ENCODE data around the gene RBM17. TPM values are rescaled to one million over a fixed set of nuclear protein-coding genes. Genes with fewer than 3 reads are reported as not detected.
"Not testable (repeated sequence)": the region's sequence is repeated elsewhere in the genome, so short reads cannot be mapped to it uniquely, and the experiment has no call there.

Gene RBM17
- total RNA-seq, 1 donor from 2014 or later = 90.8 TPM

GRCh38 chr10:6098156-6098555 is 9.3 kb downstream of the RBM17 start:
- Histone ChIP-seq H3K4me1 (peaks cover 36% of the 10 kb centered on the region), H3K27me3 (ENCODE audit: low read depth) (no peaks in the 10 kb centered on the region), H3K36me3 (peaks cover 65% of the 10 kb centered on the region), H3K9me3 (no peaks in the 10 kb centered on the region), H3K4me3 (no peak overlapping the region), H3K27ac (no peak overlapping the region)
- DNase-seq (no peak), ATAC-seq (no peak)
- intact Hi-C loops (cut with DNase I) = no loop called here
- TF ChIP-seq CTCF (IDR thresholded peaks at IDR 0.05) = no peak

DNA sequence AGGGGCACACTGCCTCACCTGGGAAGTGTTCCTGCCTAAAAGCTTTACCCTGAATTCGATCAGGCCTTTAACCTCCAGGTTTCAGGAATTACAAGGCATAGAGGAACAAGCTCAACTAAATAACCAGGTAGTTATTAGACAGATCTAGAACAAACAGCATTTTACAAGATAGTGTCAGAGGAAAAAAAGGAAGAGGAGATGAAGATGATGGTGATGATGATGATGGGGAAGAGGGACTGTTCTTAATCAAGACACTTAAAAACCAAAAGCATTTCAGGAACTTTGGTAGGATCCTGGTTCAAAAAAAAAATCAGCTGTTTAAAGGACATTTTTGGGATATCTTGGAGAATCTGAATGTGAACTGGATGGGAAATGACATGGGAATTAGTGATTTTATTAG is 11.5 kb downstream of the RBM17 start:
- Histone ChIP-seq H3K27me3 (ENCODE audit: low read depth) (no peaks in the 10 kb centered on the region), H3K27ac (no peak overlapping the region), H3K4me3 (no peak overlapping the region), H3K9me3 (no peaks in the 10 kb centered on the region), H3K4me1 (peaks cover 15% of the 10 kb centered on the region), H3K36me3 (peaks cover 85% of the 10 kb centered on the region)
- no peak for DNase-seq
- ATAC-seq = no peak
- TF ChIP-seq CTCF (IDR thresholded peaks at IDR 0.05) = no peak
- intact Hi-C loops (cut with DNase I) = no loop called here

GRCh38 chr10:6101181-6101580 is 12.3 kb downstream of the RBM17 start:
- Histone ChIP-seq H3K4me3 (no peak overlapping the region), H3K36me3 (peaks cover 93% of the 10 kb centered on the region), H3K9me3 (no peaks in the 10 kb centered on the region), H3K27ac (no peak overlapping the region), H3K27me3 (ENCODE audit: low read depth) (no peaks in the 10 kb centered on the region), H3K4me1 (peaks cover 7% of the 10 kb centered on the region)
- no peak for DNase-seq
- intact Hi-C loops (cut with DNase I) = no loop called here
- no peak for TF ChIP-seq CTCF (IDR thresholded peaks at IDR 0.05)
- no peak for ATAC-seq

DNA sequence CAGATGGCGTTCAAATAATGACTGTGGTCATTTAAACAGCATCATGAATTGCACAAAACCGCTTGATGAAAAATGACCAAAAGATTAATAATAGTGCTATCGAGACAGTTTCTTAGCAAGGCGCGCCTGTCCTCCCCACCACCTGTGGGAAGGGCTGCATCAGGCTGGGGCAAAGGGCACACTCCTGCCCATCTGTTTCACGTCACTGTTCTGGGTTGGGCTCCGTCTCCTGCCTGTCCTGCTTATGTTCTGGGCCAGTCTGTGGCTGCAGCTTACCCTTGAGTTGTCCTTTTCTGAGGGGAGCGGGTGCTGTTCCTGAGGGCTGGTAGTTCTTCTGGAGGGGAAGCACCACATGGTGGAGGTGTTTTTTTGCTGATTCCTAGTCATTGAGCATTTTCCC is 13.3 kb downstream of the RBM17 start:
- no peak for TF ChIP-seq CTCF (IDR thresholded peaks at IDR 0.05)
- intact Hi-C loops (cut with DNase I) = no loop called here
- no peaks in the 10 kb centered on the region for H3K9me3 ChIP-seq
- H3K27ac ChIP-seq = no peak overlapping the region
- H3K27me3 ChIP-seq (ENCODE audit: low read depth) = no peaks in the 10 kb centered on the region
- DNase-seq (no peak), ATAC-seq (no peak)
- no peak overlapping the region for H3K4me3 ChIP-seq
- no peaks in the 10 kb centered on the region for H3K4me1 ChIP-seq
- H3K36me3 ChIP-seq = peaks cover 98% of the 10 kb centered on the region

DNA sequence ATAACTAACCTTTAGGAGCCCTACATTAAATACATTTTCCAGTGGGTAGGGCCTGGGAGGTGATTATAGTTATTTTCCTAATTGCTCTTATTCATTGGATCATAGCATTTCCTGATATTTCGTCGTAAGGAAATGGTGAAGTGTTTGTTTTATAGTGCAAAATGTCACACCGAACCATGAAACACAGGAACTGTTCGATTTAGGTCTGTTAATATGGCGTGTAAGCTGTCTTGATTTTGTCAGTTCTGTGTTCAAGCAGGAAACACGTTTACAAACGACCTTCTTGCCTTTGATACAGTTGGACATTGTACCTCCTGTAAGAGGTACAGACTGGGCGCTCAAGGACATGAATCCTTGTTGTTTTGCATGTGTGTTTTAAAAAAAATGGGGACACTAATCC is 14.8 kb downstream of the RBM17 start:
- H3K36me3 ChIP-seq = peaks cover 98% of the 10 kb centered on the region
- ATAC-seq (no peak), DNase-seq (no peak)
- intact Hi-C loops (cut with DNase I) = no loop called here
- peaks cover under 1% of the 10 kb centered on the region for H3K4me1 ChIP-seq
- no peak for TF ChIP-seq CTCF (IDR thresholded peaks at IDR 0.05)
- H3K4me3 ChIP-seq = no peak overlapping the region
- H3K27ac ChIP-seq = no peak overlapping the region
- H3K9me3 ChIP-seq = no peaks in the 10 kb centered on the region
- no peaks in the 10 kb centered on the region for H3K27me3 ChIP-seq (ENCODE audit: low read depth)

GRCh38 chr10:6107616-6108015 is 18.8 kb downstream of the RBM17 start:
- H3K9me3 ChIP-seq; H3K4me1 ChIP-seq; ATAC-seq; H3K4me3 ChIP-seq; H3K27ac ChIP-seq; DNase-seq; H3K27me3 ChIP-seq (ENCODE audit: low read depth): not testable (repeated sequence)
- H3K36me3 ChIP-seq = peaks cover 97% of the 10 kb centered on the region
- intact Hi-C loops (cut with DNase I) = loop anchor here (5.0 kb wide), 1 partner anchor 295 kb away; no protein-coding TSS in a partner anchor
